Activated CD8-positive, alpha-beta memory T cell treated with anti-CD3 and anti-CD28 coated beads, Interleukin-2, amount 10 ng/mL, durations not matched to agents 7 days and 5 days (primary cell): Measurements from ENCODE around the gene WDSUB1. TPM values are rescaled to one million over a fixed set of nuclear protein-coding genes. Genes with fewer than 3 reads are reported as not detected.
A peak's percentile ranks its signal among the peaks of the same experiment; 100 is the strongest.

ENCODE experiments used
- ATAC-seq: fragments of 150-1000 bp; cut with Tn5 transposase; one replicate; pipeline ENCODE4 v1.10.0; 2021; ENCODE audit warnings: moderate library complexity
- CTCF ChIA-PET: fragments of 350-600 bp; sonication (Branson Sonifier 250); formaldehyde crosslinking; loops from one replicate; lab custom pipeline; 2021; ENCODE audit warnings: antibody characterized with exemption; lab: Charles Lee
- DNase-seq: peaks from one replicate; pipeline ENCODE4 v3.0.0-alpha.2; 2020
- H3K27ac Mint-ChIP-seq: one replicate; pipeline ENCODE4 v1.8.0; 2021; ENCODE audit warnings: mild to moderate bottlenecking, mixed read lengths
- H3K27me3 Mint-ChIP-seq: one replicate; pipeline ENCODE4 v1.8.0; 2021; ENCODE audit warnings: mixed read lengths
- H3K36me3 Mint-ChIP-seq: one replicate; pipeline ENCODE4 v1.8.0; 2021; ENCODE audit warnings: mild to moderate bottlenecking, mixed read lengths
- H3K4me1 Mint-ChIP-seq: one replicate; pipeline ENCODE4 v1.8.0; 2021; ENCODE audit warnings: mixed read lengths
- H3K4me3 Mint-ChIP-seq: one replicate; pipeline ENCODE4 v1.8.0; 2021; ENCODE audit warnings: mild to moderate bottlenecking, moderate library complexity, mixed read lengths
- H3K9me3 Mint-ChIP-seq: one replicate; pipeline ENCODE4 v1.8.0; 2022; ENCODE audit warnings: low read depth, mixed read lengths
- total RNA-seq, 2 experiments: library from RNA; stranded (reverse); gene quantifications; one replicate each; pipeline ENCODE4 v1.2.3, GENCODE V29; 2021

The WDSUB1 gene
- total RNA-seq, 2 experiments from 2014 or later = 4.8 to 5.1 TPM

- H3K27me3 Mint-ChIP-seq = no peaks in the 10 kb centered on the region
- H3K36me3 Mint-ChIP-seq = peaks cover 3% of the 10 kb centered on the region
- CTCF ChIA-PET = interaction anchor here (2.8 kb wide), 1 partner anchor 426 kb away, joined by 9 read pairs; the partner anchor contains the start of gene MARCHF7
- H3K4me3 Mint-ChIP-seq = peak overlapping the region; percentile 75
- ATAC-seq (no peak), DNase-seq (no peak)
- H3K4me1 Mint-ChIP-seq = peaks cover 18% of the 10 kb centered on the region
- H3K9me3 Mint-ChIP-seq = no peaks in the 10 kb centered on the region
- peak overlapping the region; percentile 19 for H3K27ac Mint-ChIP-seq
Observed at GRCh38 chr2:159285433-159285832, 1.1 kb downstream of the WDSUB1 start.

- Mint-ChIP-seq H3K4me1 (peaks cover 13% of the 10 kb centered on the region), H3K27me3 (no peaks in the 10 kb centered on the region), H3K36me3 (peaks cover 11% of the 10 kb centered on the region), H3K4me3 (no peak overlapping the region), H3K9me3 (no peaks in the 10 kb centered on the region), H3K27ac (no peak overlapping the region)
- CTCF ChIA-PET = interaction anchor here (1.3 kb wide), 1 partner anchor 165 kb away, joined by 3 read pairs; no protein-coding TSS in a partner anchor
- no peak for DNase-seq
- ATAC-seq = no peak
Observed at GRCh38 chr2:159283529-159283928, 3.0 kb downstream of the WDSUB1 start.

GRCh38 chr2:159281002-159281401, 5.5 kb downstream of the WDSUB1 start:
- Mint-ChIP-seq H3K4me3 (no peak overlapping the region), H3K4me1 (peaks cover 9% of the 10 kb centered on the region), H3K27ac (no peak overlapping the region), H3K27me3 (no peaks in the 10 kb centered on the region), H3K36me3 (peaks cover 12% of the 10 kb centered on the region), H3K9me3 (no peaks in the 10 kb centered on the region)
- ATAC-seq = no peak
- DNase-seq = no peak
- CTCF ChIA-PET = no interaction called here

- Mint-ChIP-seq H3K9me3 (no peaks in the 10 kb centered on the region), H3K4me1 (peaks cover 3% of the 10 kb centered on the region), H3K27me3 (no peaks in the 10 kb centered on the region), H3K36me3 (peaks cover 12% of the 10 kb centered on the region), H3K4me3 (no peak overlapping the region), H3K27ac (no peak overlapping the region)
- no peak for ATAC-seq
- CTCF ChIA-PET = no interaction called here
- DNase-seq = no peak
Observed at GRCh38 chr2:159279700-159280099, 6.8 kb downstream of the WDSUB1 start.

GRCh38 chr2:159275111-159275510, 11.4 kb downstream of the WDSUB1 start:
- CTCF ChIA-PET = no interaction called here
- peaks cover 19% of the 10 kb centered on the region for H3K36me3 Mint-ChIP-seq
- H3K27me3 Mint-ChIP-seq = no peaks in the 10 kb centered on the region
- no peak overlapping the region for H3K4me3 Mint-ChIP-seq
- H3K4me1 Mint-ChIP-seq = peaks cover 2% of the 10 kb centered on the region
- H3K27ac Mint-ChIP-seq = no peak overlapping the region
- H3K9me3 Mint-ChIP-seq = no peaks in the 10 kb centered on the region
- DNase-seq = no peak
- ATAC-seq = no peak

GRCh38 chr2:159272156-159272555, 14.3 kb downstream of the WDSUB1 start:
- Mint-ChIP-seq H3K36me3 (peaks cover 21% of the 10 kb centered on the region), H3K4me1 (peaks cover 2% of the 10 kb centered on the region), H3K27ac (no peak overlapping the region), H3K9me3 (no peaks in the 10 kb centered on the region), H3K4me3 (no peak overlapping the region), H3K27me3 (no peaks in the 10 kb centered on the region)
- CTCF ChIA-PET = no interaction called here
- no peak for ATAC-seq
- DNase-seq = no peak

- DNase-seq (no peak), ATAC-seq (no peak)
- Mint-ChIP-seq H3K27ac (no peak overlapping the region), H3K4me3 (no peak overlapping the region), H3K27me3 (no peaks in the 10 kb centered on the region), H3K4me1 (peaks cover 2% of the 10 kb centered on the region), H3K36me3 (peaks cover 23% of the 10 kb centered on the region), H3K9me3 (no peaks in the 10 kb centered on the region)
- CTCF ChIA-PET = no interaction called here
Observed at GRCh38 chr2:159270744-159271379, 15.6 kb downstream of the WDSUB1 start.

- H3K4me3 Mint-ChIP-seq = no peak overlapping the region
- H3K9me3 Mint-ChIP-seq = no peaks in the 10 kb centered on the region
- DNase-seq = no peak
- H3K4me1 Mint-ChIP-seq = no peaks in the 10 kb centered on the region
- H3K27me3 Mint-ChIP-seq = no peaks in the 10 kb centered on the region
- ATAC-seq = no peak
- H3K36me3 Mint-ChIP-seq = peaks cover 26% of the 10 kb centered on the region
- CTCF ChIA-PET = no interaction called here
- no peak overlapping the region for H3K27ac Mint-ChIP-seq
Observed at GRCh38 chr2:159267921-159268320, 18.6 kb downstream of the WDSUB1 start.

- H3K27ac Mint-ChIP-seq = no peak overlapping the region
- H3K27me3 Mint-ChIP-seq = no peaks in the 10 kb centered on the region
- no peaks in the 10 kb centered on the region for H3K4me1 Mint-ChIP-seq
- DNase-seq = no peak
- H3K9me3 Mint-ChIP-seq = no peaks in the 10 kb centered on the region
- no peak for ATAC-seq
- H3K36me3 Mint-ChIP-seq = peaks cover 29% of the 10 kb centered on the region
- no peak overlapping the region for H3K4me3 Mint-ChIP-seq
- CTCF ChIA-PET = no interaction called here
Observed at GRCh38 chr2:159266554-159266953, 19.9 kb downstream of the WDSUB1 start.

GRCh38 chr2:159265171-159265576, 21.3 kb downstream of the WDSUB1 start:
- DNase-seq (no peak), ATAC-seq (no peak)
- CTCF ChIA-PET = no interaction called here
- Mint-ChIP-seq H3K27ac (no peak overlapping the region), H3K36me3 (peaks cover 18% of the 10 kb centered on the region), H3K27me3 (no peaks in the 10 kb centered on the region), H3K4me1 (no peaks in the 10 kb centered on the region), H3K9me3 (no peaks in the 10 kb centered on the region), H3K4me3 (no peak overlapping the region)

GRCh38 chr2:159262904-159263303, 23.6 kb downstream of the WDSUB1 start:
- ATAC-seq (no peak), DNase-seq (no peak)
- H3K27me3 Mint-ChIP-seq = no peaks in the 10 kb centered on the region
- no peaks in the 10 kb centered on the region for H3K9me3 Mint-ChIP-seq
- CTCF ChIA-PET = no interaction called here
- H3K4me1 Mint-ChIP-seq = no peaks in the 10 kb centered on the region
- no peak overlapping the region for H3K4me3 Mint-ChIP-seq
- peaks cover 12% of the 10 kb centered on the region for H3K36me3 Mint-ChIP-seq
- no peak overlapping the region for H3K27ac Mint-ChIP-seq

GRCh38 chr2:159262226-159262625, 24.3 kb downstream of the WDSUB1 start:
- no peaks in the 10 kb centered on the region for H3K9me3 Mint-ChIP-seq
- H3K27me3 Mint-ChIP-seq = no peaks in the 10 kb centered on the region
- ATAC-seq (no peak), DNase-seq (no peak)
- CTCF ChIA-PET = no interaction called here
- H3K4me1 Mint-ChIP-seq = no peaks in the 10 kb centered on the region
- no peak overlapping the region for H3K27ac Mint-ChIP-seq
- H3K36me3 Mint-ChIP-seq = peaks cover 10% of the 10 kb centered on the region
- H3K4me3 Mint-ChIP-seq = no peak overlapping the region

- Mint-ChIP-seq H3K27me3 (no peaks in the 10 kb centered on the region), H3K9me3 (no peaks in the 10 kb centered on the region)
- CTCF ChIA-PET = interaction anchor here (0.7 kb wide), 1 partner anchor 70 kb away, joined by 6 read pairs; no protein-coding TSS in a partner anchor
Observed at GRCh38 chr2:159256159-159256558, 30.3 kb downstream of the WDSUB1 start.

GRCh38 chr2:159252905-159253304, 33.6 kb downstream of the WDSUB1 start:
- Mint-ChIP-seq H3K4me1 (peaks cover 6% of the 10 kb centered on the region), H3K27ac (no peak overlapping the region), H3K4me3 (no peak overlapping the region), H3K36me3 (peaks cover 9% of the 10 kb centered on the region), H3K9me3 (no peaks in the 10 kb centered on the region), H3K27me3 (no peaks in the 10 kb centered on the region)
- CTCF ChIA-PET = no interaction called here
- no peak for DNase-seq
- ATAC-seq = no peak

More at GRCh38 chr2:159256159-159256558, 30.3 kb downstream of the WDSUB1 start:
- Mint-ChIP-seq H3K36me3 (peaks cover 7% of the 10 kb centered on the region), H3K27ac (no peak overlapping the region), H3K4me1 (no peaks in the 10 kb centered on the region), H3K4me3 (no peak overlapping the region)
- DNase-seq = no peak
- no peak for ATAC-seq
